AG10803 (cell line): Measurements from ENCODE around the gene ATXN1.
A peak's percentile ranks its signal among the peaks of the same experiment; 100 is the strongest.

Source experiments
- DNase-seq: peaks from one replicate; pipeline ENCODE4 v3.0.0; 2010; ENCODE audit warnings: low read depth
- H3K4me3 ChIP-seq: 2 replicates; pipeline ENCODE4 v1.5.1; 2011; ENCODE audit warnings: mild to moderate bottlenecking, low read length, control low read depth
- CTCF ChIP-seq: conservative IDR thresholded peaks from 2 replicates; pipeline ENCODE4 v1.5.1; 2011; ENCODE audit warnings: mild to moderate bottlenecking, low read length, control low read depth, inconsistent platforms

The ATXN1 gene

GRCh38 chr6:16759646-16760515, 1.4 kb downstream of the ATXN1 start:
- DNase-seq = peak; percentile 91
- H3K4me3 ChIP-seq = peak overlapping the region; percentile 85
- TF ChIP-seq CTCF = no peak

GRCh38 chr6:16759181-16759645, 2.0 kb downstream of the ATXN1 start:
- H3K4me3 ChIP-seq = peak overlapping the region; percentile 85
- peak; percentile 60 for DNase-seq
- TF ChIP-seq CTCF = no peak

DNA sequence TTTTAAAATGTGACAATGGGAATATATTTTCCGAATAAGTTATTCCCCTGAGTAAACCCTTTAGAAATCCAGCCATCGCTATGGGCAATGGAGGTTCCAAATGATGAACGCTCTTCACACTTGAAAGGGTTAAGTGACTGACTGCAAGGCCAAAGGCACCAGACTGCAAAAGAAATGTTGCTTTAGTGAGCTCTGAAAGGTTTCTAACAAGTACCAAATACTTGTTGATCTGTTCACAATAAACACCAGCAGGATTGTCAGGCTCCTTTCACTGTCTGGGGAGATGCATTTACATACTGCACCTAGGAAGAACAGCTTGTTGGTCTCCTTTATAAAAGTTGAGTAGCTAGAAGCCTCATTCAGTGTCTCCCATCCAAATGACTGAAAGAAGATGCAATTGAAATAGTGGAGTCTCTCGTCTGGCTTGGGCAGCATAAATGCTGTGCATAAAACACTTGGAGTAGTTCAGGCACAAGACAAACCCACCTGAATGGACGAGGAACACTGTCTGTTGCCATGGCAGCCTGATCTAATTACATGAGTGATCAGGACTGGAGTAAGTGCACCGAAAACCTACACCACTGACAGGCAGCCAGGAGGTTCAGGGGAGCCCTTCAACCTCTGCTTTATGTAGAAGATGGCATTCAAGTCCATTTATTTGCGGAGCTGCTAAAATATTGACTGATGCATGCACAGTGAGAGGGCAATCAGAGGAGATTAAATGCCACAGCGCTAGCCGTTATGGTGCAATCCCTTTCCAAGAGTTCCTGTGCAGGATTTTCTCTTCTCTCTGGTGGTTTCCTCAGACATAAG, 2.9 kb downstream of the ATXN1 start:
- DNase-seq = peak; percentile 40
- H3K4me3 ChIP-seq = peak overlapping the region; percentile 85
- TF ChIP-seq CTCF = no peak

GRCh38 chr6:16757332-16757731, 3.9 kb downstream of the ATXN1 start:
- DNase-seq = peak; percentile 30
- no peak for TF ChIP-seq CTCF
- no peak overlapping the region for H3K4me3 ChIP-seq

GRCh38 chr6:16756660-16757255, 4.5 kb downstream of the ATXN1 start:
- peak; percentile 55 for DNase-seq
- no peak overlapping the region for H3K4me3 ChIP-seq
- TF ChIP-seq CTCF = no peak

DNA sequence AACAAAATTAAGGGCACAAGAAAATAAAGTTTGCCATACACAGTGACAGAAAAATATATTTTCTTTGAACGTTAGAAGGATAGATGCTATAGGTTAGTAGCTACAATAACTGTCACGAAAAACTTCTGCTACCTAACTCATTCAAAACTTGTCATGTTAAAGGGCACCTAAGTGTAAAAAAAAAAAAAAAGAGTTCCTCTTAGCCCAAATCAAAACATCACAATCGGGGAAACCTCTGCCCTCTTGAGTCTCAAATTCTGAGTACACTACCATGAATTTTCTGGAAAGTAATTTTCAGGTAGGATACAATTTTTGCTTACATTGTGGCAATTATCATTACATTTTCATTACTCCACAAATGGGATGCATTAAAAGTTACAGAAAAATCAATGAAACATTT, 5.7 kb downstream of the ATXN1 start:
- TF ChIP-seq CTCF = no peak
- no peak for DNase-seq
- no peak overlapping the region for H3K4me3 ChIP-seq
